HG02759 (cell line): Measurements from ENCODE around the gene C5orf15.
A peak's percentile ranks its signal among the peaks of the same experiment; 100 is the strongest.
"Not testable (repeated sequence)": the region's sequence is repeated elsewhere in the genome, so short reads cannot be mapped to it uniquely, and the experiment has no call there.

Experiments
- ATAC-seq: cut with Tn5 transposase; IDR thresholded peaks from one replicate; pipeline ENCODE4 v1.9.1; 2021; ENCODE audit warnings: mild to moderate bottlenecking, moderate library complexity; ENCODE audit not compliant: unreplicated experiment

Gene C5orf15

GRCh38 chr5:133938929-133939328 lies 29.5 kb downstream of the C5orf15 start:
- peak; percentile 55 for ATAC-seq

GRCh38 chr5:133938039-133938821 lies 30.2 kb downstream of the C5orf15 start:
- ATAC-seq: no peak

DNA sequence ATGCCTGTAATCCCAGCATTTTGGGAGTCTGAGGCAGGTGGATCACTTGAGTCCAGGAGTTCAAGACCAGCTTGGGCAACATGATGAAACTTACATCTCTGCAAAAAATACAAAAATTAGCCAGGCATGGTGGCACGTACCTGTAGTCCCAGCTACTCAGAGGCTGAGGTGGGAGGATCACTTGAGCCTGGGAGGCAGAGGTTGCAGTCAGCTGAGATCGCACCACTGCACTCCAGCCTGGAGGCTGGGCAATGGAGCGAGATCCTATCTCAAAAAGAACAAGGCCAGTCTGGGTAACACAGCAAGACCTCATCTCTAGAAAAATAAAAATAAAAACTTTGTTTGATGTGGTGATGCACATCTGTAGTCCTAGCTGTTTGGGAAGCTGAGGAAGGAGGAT lies 30.8 kb downstream of the C5orf15 start:
- ATAC-seq: not testable (repeated sequence)

DNA sequence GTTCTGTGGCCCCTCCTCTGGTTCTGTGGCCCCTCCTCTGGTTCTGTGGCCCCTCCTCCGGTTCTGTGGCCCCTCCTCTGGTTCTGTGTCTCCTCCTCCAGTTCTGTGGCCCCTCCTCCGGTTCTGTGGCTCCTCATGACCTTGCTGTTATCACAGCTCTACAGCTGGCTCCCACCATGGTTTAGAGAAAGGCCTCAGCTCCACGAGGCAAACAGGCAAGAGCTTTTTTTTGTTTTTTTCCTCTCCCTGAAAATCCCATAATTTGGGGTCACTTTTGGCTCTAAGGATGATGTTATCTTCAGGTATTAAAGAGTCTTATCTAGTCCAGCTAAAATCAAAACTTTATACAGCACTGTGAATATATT lies 31.8 kb downstream of the C5orf15 start:
- no peak for ATAC-seq

DNA sequence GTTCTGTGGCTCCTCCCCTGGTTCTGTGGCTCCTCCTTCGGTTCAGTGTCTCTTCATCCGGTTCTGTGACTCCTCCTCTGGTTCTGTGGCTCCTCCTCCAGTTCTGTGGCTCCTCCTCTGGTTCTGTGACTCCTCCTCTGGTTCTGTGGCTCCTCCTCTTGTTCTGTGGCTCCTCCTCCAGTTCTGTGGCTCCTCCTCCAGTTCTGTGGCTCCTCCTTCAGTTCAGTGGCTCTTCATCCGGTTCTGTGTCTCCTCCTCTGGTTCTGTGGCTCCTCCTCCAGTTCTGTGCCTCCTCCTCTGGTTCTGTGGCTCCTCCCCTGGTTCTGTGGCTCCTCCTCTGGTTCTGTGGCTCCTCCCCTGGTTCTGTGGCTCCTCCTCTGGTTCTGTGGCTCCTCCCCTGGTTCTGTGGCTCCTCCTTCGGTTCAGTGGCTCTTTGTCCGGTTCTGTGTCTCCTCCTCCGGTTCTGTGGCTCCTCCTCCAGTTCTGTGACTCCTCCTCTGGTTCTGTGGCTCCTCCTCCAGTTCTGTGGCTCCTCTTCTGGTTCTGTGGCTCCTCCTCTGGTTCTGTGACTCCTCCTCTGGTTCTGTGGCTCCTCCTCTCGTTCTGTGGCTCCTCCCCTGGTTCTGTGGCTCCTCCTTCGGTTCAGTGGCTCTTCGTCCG lies 32.3 kb downstream of the C5orf15 start:
- ATAC-seq: not testable (repeated sequence)

DNA sequence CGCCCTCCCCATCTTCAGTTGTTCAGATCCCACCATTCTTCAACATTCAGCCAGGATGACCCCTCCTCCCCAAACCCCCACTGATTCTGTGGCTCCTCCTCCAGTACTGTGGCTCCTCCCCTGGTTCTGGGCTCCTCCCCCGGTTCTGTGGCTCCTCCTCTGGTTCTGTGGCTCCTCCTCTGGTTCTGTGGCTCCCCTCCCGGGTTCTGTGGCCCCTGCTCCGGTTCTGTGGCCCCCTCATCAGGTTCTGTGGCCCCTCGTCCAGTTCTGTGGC lies 32.8 kb downstream of the C5orf15 start:
- ATAC-seq: no peak

GRCh38 chr5:133934822-133935666 lies 33.4 kb downstream of the C5orf15 start:
- peak; percentile 46 for ATAC-seq

DNA sequence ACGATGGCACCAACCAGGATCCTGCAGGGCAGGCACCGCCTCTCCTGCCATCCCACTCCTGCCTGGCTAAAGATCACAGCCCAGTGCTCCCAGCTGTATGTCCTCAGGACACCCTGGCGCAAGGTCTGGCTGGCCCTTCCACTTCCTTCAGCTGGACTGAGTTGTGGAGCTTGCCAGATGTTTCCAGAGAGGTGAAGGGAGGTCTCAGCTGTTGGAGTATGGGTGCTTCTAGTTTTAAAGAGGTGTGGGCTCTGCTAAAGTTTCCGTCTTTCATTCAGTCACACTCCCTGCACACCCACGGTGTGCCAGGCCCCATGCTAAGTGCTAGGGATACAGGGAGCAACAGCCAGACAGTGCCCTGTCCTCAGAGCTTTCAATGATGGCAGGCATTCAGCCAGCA lies 34.1 kb downstream of the C5orf15 start:
- ATAC-seq: no peak

GRCh38 chr5:133933670-133934295 lies 34.6 kb downstream of the C5orf15 start:
- ATAC-seq: no peak

- ATAC-seq: no peak
Observed at GRCh38 chr5:133933169-133933509, 35.3 kb downstream of the C5orf15 start.

DNA sequence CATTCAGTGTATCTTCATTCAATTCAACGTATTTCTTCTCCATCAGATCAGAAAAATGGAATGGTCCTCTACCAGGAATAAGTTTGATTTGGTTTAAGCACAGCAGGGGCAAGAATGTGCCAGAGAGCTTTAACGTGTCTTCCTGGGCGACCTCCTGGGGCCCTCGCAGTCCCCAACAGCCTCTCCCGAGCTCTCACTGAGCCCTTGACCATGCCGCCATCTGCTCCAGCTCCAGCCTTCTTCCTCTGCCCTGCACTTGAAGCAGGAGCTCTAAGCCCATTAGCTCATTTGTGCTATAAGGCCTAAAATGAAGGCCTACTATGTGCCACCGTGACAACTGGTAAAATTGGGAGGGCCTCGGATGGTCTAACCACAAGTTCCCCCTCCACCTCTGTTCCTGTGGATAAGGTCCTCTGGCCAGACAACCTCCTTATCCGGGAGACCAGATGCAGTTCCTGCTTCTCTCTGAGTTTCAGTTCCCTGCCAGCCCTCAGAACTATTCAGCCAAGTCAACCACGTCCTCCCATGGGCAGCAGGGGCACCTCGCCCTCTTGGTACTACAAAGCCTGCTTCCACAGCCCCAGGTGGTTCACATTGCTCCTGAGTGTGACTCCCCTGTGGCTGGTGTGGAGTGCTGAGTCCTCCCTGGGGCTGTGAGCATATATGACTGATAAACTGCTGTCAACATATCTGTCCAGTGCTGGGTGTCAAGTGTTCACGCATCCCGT lies 35.8 kb downstream of the C5orf15 start:
- peak; percentile 27 for ATAC-seq

- no peak for ATAC-seq
Observed at GRCh38 chr5:133931546-133931945, 36.9 kb downstream of the C5orf15 start.

DNA sequence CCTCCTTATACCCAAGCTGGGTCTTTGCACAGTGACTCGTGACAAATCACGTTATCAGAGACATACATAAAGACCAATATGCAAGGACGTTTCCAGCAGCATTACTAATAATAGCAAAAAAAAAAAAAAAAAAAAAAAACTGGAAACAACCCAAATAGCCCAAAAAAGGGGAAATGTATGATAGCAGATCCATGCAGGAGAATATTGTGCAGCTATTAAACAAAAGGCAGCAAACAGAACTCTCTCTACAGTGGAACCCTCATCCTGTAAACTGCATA lies 37.7 kb downstream of the C5orf15 start:
- ATAC-seq: no peak

DNA sequence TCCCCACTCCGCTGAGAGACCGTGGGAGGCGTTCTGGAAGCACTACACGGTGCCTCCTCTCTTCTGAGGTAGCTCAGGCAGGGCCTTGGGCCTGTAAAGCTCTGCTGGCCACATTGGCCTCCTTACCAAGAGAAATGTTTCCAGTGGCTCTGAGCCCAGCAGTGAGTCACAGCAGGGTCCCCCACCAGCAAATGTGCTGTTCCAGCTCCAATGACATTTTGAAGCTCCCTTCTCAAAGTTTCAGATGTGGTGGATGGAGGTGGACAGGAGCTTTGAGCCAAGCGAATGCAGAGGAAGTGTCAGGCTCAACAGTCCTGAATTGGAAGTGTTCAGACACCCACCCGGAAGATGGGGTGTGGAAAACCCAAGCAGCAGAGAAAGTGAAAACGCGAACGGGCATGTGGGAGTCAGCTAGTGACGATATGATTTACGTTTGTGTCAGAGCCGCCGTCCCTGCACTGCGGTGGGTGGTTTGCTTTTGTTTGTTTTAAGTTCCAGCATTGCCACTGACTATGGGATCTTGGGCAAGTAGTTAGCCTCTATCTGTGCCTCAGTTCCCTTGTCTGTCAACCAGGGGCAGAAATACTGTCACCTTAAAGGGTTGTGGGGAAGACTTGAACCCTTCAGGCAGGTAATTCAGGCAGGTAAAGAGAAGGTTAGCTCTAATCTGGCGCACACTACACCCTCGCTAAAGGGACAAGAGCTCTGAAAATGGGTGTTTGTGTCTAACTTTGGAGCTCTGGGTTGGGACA lies 38.2 kb downstream of the C5orf15 start:
- ATAC-seq: peak; percentile 40

- peak; percentile 40 for ATAC-seq
Observed at GRCh38 chr5:133928587-133929393, 39.6 kb downstream of the C5orf15 start.

DNA sequence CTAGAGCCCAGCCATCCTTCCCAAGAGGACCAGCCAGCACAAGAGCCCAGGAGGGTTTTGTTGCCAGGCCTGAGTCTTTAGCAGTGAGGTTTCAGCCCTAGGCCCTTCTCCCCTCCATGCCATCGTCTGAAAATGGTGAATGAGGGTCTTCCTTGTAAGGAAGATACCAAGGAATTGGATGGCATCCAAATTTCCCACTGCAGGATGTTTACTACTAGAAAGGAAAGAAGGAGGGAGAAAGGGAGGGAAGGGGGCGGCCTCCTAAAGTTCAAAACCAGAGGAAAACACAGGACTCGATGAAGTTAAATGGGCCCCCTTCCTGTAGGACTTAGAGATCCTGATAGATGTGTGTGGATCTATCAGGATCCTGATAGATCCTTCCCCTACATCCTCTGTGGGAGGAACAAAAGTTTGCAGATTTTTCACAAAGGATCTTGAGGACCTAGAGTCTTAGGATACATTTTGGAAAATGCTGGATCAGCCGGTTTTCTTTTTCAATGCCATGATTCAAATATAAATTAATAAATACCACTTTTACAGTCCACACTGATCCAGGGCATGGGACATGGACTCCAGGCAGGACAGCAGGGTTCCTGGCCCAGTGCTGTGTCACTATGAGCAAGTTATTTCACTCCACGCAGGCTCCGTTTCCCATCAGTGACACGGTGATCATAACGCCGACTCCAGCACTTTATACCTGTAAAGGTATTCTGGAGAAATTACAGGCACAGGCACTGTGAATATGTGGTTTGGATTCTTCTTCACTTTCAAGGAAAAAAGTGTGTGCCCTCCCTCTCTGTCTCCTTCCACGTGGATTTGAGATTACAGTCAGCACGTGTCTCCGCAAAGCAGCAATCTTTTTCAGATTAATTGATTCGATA lies 40.9 kb downstream of the C5orf15 start:
- ATAC-seq: no peak

DNA sequence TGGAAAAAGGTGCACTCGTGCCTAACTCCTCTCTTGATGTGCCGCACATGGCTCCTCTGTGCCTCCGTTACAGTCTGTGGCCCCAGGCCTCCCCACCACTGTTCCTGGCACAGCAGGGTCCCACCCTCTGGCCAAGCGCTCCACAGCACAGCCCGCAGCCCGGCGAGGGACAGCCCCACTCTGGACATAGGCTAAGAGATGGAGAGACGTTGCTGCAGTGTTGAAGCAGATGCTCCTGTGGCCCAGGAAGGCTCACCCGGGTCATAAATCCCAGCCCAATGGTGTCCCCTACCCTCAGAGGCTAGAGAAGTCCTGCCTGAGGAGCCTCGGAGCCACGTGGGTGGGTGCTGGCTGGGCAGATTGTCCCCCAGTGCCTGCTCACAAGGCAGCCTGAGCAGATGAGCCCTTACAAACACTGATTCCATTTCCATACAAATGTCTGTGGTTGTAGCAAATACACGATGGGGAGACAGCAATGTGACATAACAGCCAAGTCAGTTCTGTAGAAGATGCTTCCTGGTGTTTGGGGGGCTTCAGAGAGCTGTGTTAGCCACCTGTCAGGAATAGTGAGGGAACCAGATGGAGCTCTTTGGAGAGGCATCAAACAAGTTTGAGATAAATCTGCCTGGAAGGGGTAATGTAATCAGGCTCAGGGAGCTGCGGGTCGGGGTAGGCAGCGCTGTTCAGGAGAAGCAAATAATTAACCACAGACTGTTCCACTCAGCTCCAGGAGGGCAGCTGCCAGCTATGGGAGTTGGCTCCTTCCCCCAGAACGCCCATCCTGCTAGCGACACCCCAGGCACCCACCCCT lies 41.7 kb downstream of the C5orf15 start:
- ATAC-seq: no peak
